Endothelial cell of umbilical vein (primary cell): ENCODE data around the gene BABAM2.

ENCODE experiments used
- EZH2 ChIP-seq: IDR thresholded peaks from 2 replicates; pipeline ENCODE4 v1.6.1; 2012; ENCODE audit warnings: borderline replicate concordance, low read depth, mild to moderate bottlenecking, moderate library complexity, low read length, inconsistent platforms; ENCODE audit not compliant: severe bottlenecking
- FOS ChIP-seq: IDR thresholded peaks from 2 replicates; pipeline ENCODE4 v1.6.1; 2011; ENCODE audit warnings: mild to moderate bottlenecking, low read length, moderate library complexity, borderline replicate concordance; ENCODE audit not compliant: insufficient read depth
- POLR2A ChIP-seq: IDR thresholded peaks from 2 replicates; pipeline ENCODE4 v1.6.1; 2012; ENCODE audit warnings: low read depth, mild to moderate bottlenecking, control low read depth, low read length
- POLR2AphosphoS5 ChIP-seq: IDR thresholded peaks from 2 replicates; pipeline ENCODE4 v1.6.1; 2012; ENCODE audit warnings: low read depth, mild to moderate bottlenecking, control low read depth, low read length, moderate library complexity; ENCODE audit not compliant: insufficient read depth
- TF ChIP-seq, protein P1 (sequence below), 2 donors: IDR thresholded peaks; 1 replicate in 1 of 2; 2 replicates in 1 of 2; pipeline ENCODE4 v1.5.1; 2011; ENCODE audit warnings: low read length in 2 of 2, mild to moderate bottlenecking in 2 of 2, moderate library complexity in 2 of 2, control low read depth in 1 of 2, inconsistent platforms in 1 of 2, low read depth in 1 of 2; ENCODE audit not compliant: insufficient read depth in 1 of 2; ENCODE audit errors: extremely low read depth in 1 of 2

DNA sequence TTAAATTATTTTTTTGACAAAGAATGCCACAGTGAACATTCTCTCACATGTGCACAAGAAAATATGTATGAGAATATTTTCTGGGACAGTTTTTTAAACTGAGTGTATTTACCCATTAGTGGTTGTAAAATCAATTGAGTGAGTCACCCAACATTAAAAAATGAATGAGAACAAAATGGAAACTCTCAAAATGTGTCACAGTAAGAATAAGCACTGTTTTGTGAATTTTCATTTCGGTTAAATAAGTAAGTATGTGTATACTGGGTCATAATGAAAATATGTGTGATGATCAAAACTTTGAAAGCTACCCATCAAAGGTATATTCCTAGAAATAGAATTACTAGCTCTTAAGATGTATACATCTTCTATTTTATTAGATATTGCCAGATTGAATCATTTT is 11.6 kb downstream of the BABAM2 start:
- TF ChIP-seq POLR2A (no peak), EZH2 (no peak), POLR2AphosphoS5 (no peak), FOS (peak; percentile 9)
- TF ChIP-seq, protein P1, sequence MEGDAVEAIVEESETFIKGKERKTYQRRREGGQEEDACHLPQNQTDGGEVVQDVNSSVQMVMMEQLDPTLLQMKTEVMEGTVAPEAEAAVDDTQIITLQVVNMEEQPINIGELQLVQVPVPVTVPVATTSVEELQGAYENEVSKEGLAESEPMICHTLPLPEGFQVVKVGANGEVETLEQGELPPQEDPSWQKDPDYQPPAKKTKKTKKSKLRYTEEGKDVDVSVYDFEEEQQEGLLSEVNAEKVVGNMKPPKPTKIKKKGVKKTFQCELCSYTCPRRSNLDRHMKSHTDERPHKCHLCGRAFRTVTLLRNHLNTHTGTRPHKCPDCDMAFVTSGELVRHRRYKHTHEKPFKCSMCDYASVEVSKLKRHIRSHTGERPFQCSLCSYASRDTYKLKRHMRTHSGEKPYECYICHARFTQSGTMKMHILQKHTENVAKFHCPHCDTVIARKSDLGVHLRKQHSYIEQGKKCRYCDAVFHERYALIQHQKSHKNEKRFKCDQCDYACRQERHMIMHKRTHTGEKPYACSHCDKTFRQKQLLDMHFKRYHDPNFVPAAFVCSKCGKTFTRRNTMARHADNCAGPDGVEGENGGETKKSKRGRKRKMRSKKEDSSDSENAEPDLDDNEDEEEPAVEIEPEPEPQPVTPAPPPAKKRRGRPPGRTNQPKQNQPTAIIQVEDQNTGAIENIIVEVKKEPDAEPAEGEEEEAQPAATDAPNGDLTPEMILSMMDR (IDR thresholded peaks at IDR 0.05; ENCODE audit: extremely low read depth in 1 of 2, insufficient read depth in 1 of 2, low read depth in 1 of 2, low read length in 2 of 2), result no peak
